HG03039 (cell line): Measurements from ENCODE around the gene MED25.

Source experiments
- ATAC-seq: cut with Tn5 transposase; IDR thresholded peaks from one replicate; pipeline ENCODE4 v1.9.1; 2021; ENCODE audit warnings: mild to moderate bottlenecking, moderate library complexity; ENCODE audit not compliant: unreplicated experiment

Gene MED25

DNA sequence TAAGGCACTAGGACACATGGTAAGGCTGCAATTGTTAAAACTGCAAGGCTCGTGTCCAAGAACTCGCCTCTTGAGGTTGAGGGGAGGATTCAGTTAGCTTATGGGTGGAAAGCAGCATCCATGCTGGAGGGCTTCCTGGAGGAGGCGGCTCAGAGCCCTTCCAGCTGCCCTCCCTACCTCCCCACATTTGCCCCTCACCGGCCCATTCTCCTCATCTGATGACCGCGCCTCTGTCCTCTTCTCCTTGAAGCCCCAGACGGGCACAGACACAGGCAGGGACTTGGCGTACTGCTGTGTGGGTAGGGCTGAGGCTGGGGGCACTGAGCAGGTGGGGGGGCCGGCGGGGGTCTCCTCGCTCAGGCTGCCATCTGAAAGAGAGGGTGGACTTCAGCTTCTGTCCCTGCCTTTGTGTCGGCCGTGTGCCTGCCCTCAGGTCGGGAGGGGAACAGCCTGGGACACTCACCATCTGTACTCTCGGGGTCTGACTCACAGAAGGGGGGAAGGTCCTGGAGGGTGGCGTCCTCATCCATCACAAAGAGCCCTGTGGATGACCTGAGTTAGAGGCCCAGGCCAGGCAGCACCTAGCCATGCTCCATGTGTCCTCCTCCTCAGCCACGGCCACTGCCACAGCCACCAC lies 53.4 kb downstream of the MED25 start:
- ATAC-seq: no peak

DNA sequence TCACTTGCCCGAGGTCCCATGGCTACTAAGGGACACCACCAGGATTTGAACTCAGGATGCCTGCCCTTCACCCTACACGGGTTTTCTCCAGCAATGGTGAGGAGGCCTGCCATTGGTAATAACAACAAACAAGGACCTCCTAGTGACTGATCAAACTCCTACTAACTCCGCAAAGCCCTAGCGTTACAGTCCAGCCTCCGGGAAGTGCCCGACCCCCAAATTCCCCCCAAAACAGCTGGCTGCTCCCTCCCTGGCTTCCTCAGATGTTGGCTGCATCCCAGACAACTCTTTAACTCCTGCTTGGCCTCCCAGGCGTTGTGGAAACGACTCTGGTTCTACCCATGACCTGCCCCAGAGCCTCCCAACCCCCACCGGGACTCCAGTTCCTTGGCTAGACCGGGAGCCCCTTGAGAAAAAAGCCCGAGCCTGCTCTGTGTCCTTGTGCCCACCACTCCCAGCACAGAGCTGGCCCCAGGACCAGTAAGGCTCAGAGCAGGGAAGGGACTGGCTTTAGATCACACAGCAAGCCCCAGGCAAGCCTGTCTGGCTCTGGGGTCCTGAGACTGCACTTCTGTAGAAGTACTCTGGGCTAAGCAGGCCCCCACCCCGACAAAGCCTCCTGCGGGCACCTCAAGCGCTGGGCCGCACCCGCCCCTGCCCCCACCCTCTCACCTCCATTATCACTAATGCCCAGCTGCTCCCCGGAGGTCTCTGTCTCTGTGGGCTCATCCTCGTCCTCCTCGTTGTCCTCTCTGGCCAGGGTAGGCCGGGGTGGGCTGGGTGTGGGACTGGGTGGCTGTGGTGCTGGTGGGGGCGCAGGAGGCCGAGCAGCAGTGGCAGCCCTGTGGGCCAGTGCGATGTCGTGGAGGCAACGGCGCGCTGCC lies 54.4 kb downstream of the MED25 start:
- ATAC-seq: no peak

- no peak for ATAC-seq
Observed at GRCh38 chr19:49873129-49873521, 55.0 kb downstream of the MED25 start.

DNA sequence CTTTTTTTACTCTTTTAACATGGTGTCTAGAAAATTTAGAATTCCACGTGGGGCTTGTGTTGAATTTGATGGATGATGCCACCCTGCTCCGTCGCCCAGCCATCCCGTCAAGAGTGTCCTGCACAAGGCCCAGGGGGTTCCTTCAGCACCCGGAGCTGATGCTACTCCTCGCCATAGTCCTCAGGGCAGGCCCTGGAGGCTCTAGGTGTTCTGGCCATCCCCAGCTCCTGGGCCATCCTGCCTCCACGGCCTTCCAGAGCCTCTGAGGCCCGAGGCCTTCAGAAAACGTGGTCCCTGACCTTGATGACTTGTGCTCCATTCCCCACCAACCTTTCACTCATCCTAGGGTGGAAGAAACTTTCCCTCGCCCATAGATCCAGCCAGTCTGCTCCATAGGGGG lies 55.7 kb downstream of the MED25 start:
- ATAC-seq: no peak

DNA sequence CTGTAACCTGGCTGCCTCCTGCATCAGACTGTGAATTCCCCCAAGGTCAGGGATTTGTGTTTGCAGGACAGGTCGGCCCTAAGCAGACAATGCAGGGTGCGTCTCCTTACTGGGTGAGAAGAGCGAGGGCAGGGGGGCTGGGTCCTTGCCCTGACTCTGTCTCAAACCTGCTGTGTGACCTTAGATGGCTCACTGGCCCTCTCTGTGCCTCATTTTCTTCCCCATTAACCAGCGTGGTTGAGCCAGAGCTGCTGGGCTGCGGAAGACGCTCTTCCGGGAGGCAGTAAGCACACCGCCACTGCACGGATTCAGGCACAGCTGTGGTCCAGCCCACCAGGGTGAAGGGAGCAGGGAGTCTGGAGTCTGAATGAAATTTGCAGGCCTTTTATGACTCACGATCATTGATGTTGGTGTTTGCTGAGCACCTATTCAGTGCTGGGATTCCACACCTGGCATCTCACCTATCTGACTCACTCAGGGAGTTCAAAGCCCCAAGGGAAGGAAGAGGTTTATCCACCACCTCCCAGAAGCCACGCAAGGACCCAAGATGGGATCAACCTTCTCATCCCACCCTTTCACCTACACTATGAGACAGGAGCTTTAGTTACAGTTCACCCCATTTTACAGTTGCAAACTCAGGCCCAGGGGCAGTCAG lies 56.5 kb downstream of the MED25 start:
- no peak for ATAC-seq

- no peak for ATAC-seq
Observed at GRCh38 chr19:49875177-49875576, 57.1 kb downstream of the MED25 start.

- no peak for ATAC-seq
Observed at GRCh38 chr19:49875857-49876421, 57.9 kb downstream of the MED25 start.

DNA sequence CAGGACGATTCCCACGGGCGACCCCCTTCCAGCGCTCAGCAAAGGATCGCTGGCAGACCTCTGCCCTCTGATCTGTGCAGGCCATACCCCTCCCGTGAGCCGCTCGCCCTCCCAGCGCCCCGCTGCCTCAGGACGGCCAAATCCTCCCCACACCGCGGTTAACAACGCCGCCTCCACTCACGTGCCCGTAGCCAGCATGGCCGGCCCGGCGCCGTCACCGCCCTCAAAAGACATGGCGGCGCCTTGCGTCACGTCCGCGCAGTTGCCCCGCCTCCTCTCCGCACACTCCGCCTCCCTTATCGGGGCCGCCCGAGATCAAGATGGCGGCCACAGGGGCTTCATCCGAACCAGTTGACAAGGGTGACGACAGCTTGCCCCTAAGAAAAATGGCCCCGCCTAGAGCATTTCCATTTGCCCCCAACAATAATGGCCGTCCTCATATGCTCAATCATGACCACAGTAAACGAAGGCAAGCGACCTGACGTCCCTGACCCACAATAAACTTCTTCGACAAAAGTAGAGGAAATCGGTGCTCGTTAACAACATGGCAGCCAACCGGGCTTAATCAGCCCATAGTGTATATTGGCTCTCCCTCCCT lies 58.4 kb downstream of the MED25 start:
- peak; percentile 35 for ATAC-seq

- peak; percentile 47 for ATAC-seq
Observed at GRCh38 chr19:49877020-49877878, 59.2 kb downstream of the MED25 start, which contains the start of the genes AKT1S1 and TBC1D17. Gene AKT1S1, minus strand, starts transcription at chr19:49877355. Its CDS starts 4,060 bp downstream, at chr19:49873295. Gene TBC1D17, plus strand, starts transcription at chr19:49877702. Its CDS starts 22 bp downstream, at chr19:49877724.

DNA sequence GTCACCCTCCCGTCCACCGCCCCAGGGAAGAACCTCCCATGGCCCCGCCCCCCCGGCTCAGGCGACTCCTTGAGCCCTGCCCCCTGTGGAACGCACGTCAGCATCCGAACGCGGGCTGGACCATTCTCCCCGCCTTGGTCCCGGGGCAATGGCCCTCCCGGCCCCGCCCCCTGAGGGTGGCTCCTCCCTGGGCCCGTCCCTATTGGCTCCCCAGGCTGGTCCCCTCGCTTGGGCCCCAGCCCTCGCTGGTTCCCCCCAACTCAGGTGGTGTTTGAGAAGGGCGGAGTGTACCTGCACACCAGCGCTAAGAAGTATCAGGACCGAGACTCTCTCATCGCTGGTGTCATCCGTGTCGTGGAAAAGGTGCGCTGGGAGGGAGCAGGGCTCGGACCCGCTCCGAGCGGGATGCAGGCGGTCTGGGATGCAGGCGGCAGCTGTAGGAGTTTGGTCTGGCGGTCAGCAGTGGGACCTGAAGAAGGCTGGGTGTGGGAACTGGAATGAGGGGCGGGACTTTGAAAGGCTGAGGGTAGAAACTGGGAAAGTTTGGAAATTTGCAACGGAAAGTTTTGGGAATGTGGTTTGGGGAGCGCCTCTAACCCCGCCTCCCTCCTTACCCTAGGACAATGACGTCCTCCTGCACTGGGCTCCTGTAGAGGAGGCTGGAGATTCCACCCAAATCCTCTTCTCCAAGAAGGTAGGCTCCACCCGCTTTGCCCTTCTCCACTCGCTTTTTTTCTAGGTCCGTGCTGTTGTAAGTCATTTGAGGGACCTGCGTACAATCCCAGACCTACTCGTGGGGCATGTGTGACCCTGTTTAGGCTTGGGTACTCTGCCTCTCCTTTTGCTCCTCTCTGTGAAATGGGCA lies 60.0 kb downstream of the MED25 start:
- ATAC-seq: peak; percentile 36

- no peak for ATAC-seq
Observed at GRCh38 chr19:49878744-49879070, 60.6 kb downstream of the MED25 start.

GRCh38 chr19:49879243-49879963 lies 61.3 kb downstream of the MED25 start:
- ATAC-seq: no peak

GRCh38 chr19:49880162-49880869 lies 62.2 kb downstream of the MED25 start:
- no peak for ATAC-seq

DNA sequence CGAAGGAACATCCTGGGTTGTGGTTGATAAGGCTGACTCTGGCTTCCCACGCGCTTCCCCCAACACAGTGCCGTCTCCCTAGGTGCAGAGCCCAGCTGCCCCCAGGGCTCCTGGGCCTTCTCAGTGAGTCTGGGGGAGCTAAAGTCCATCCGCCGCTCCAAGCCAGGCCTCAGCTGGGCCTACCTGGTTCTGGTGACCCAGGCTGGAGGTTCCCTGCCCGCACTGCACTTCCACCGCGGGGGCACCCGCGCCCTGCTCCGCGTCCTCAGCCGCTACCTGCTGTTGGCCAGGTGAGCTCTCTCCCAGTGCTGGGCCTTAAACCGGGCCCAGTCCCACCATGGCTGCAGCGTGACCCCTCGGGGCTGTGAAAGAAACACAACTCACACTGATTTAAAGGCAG lies 63.1 kb downstream of the MED25 start:
- ATAC-seq: no peak

GRCh38 chr19:49881672-49882394 lies 63.7 kb downstream of the MED25 start:
- ATAC-seq: no peak

DNA sequence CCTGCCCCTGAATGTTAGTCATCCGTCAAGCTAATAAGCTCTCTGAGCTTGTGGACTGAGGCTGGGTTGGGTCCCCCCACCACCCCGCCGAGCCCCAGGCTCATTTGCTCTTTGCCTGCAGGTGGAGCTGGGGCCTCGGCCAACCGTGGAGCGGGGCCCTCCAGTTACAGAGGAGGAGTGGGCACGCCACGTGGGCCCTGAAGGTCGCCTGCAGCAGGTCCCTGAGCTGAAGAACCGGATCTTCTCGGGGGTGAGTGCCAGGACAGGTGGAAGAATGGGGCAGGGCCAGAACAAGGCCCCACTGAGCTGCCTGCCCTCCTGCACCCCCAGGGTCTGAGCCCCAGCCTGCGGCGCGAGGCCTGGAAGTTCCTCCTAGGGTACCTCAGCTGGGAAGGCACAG lies 64.6 kb downstream of the MED25 start:
- ATAC-seq: no peak

GRCh38 chr19:49883094-49883493 lies 65.0 kb downstream of the MED25 start:
- no peak for ATAC-seq
